ENCODE results near the gene TPRX2.

- TF ChIP-seq CTCF (conservative IDR thresholded peaks at IDR 0.05) (no peak), ZFX (IDR thresholded peaks at IDR 0.05) (no peak)
These were observed 16.1 kb upstream of the TPRX2 start for GRCh38 chr19:47842941-47843340.
